GM18870 (cell line): ENCODE data around the gene PDE4B.
"Not testable (repeated sequence)": the region's sequence is repeated elsewhere in the genome, so short reads cannot be mapped to it uniquely, and the experiment has no call there.

Experiments
- ATAC-seq: cut with Tn5 transposase; IDR thresholded peaks from one replicate; pipeline ENCODE4 v1.9.1; 2021; ENCODE audit warnings: moderate library complexity; ENCODE audit not compliant: unreplicated experiment

Gene PDE4B

DNA sequence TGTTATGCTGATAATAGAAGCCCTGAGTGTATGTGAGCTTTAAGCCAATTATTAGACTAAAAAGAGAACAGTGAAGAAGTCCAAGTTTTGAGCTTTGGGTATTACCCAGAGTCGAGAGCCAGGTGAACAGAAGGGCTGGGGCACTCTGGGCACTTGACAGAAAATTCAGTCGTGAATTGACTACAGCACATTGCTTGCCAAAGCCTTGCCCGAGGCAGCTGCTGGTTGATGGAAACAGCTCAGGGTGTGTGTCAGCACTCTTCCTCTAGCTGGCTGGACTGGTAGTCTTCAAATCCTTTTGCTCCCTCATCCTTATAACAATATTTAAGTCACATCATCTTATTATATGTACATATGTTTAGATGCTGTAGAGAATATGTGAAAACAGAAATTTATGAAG is 21.3 kb downstream of the PDE4B start:
- no peak for ATAC-seq

GRCh38 chr1:65814752-65815151 is 22.1 kb downstream of the PDE4B start:
- no peak for ATAC-seq

GRCh38 chr1:65817891-65818290 is 25.2 kb downstream of the PDE4B start:
- no peak for ATAC-seq

- ATAC-seq, result no peak
Measured at GRCh38 chr1:65818966-65819365, 26.3 kb downstream of the PDE4B start.

DNA sequence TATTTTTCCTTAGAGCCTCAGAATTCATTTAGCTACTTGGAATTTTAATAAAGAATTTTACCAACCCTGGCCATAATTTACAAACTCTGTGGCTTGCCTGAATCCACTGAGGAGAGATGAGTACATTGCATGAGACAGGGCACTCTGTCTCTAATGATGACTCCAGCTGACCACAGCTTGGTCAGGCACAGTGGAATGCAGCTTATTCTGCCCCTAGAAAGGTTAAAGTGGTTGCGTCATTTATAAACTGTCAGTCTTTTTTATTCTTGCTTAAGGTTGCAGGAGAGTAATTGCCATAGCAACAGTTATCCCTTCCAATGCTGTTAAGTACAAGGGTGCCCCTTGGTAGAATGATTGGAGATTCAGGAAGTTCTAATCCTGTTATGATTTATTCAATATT is 28.3 kb downstream of the PDE4B start:
- no peak for ATAC-seq

DNA sequence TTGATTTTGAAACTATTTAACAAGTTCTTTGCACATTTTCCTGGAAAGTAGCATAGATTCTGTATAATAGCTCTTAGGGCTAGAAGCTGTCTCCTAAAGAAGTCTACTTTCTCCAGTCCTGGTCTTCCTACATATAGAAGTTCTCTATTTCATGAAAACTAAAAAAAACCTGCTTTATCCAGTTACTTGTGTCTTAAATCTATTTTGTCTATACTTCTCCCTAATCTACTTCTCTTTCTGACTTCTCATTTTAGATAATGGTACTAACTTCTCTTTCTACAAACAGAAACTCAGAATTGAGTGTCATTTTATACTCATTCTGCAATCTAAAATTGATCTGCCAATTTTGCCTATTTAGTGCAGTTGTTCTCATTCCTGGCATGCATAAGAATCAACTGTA is 28.7 kb downstream of the PDE4B start:
- ATAC-seq, result no peak

DNA sequence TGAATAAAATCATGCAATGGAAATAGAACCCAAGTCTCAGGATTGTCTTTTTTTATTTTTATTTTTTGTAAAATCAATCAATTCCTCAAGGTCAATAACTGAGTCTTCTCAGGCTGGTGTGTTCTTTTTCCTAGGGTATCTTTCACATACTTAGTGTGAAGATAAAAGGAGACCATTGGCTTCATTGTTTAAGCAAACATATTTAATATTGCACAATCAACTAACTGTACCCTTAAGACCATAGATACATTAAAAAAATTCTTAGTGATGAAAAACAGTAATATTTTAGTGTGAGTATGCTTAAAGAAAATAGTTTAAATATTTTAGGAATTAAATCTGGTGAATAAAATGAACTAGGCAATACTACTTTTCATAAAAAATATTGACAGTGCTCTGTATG is 31.4 kb downstream of the PDE4B start:
- no peak for ATAC-seq

- ATAC-seq, result no peak
Measured at GRCh38 chr1:65825741-65826140, 33.0 kb downstream of the PDE4B start.

GRCh38 chr1:65826782-65827181 is 34.1 kb downstream of the PDE4B start:
- no peak for ATAC-seq

GRCh38 chr1:65827346-65827745 is 34.7 kb downstream of the PDE4B start:
- ATAC-seq, result no peak

GRCh38 chr1:65830306-65830705 is 37.6 kb downstream of the PDE4B start:
- ATAC-seq, result peak; percentile 82

- ATAC-seq, result no peak
Measured at GRCh38 chr1:65832296-65832695, 39.6 kb downstream of the PDE4B start.

- ATAC-seq, result no peak
Measured at GRCh38 chr1:65836686-65837085, 44.0 kb downstream of the PDE4B start.

- peak; percentile 61 for ATAC-seq
Measured at GRCh38 chr1:65840683-65841082, 48.0 kb downstream of the PDE4B start.

GRCh38 chr1:65844296-65844695 is 51.6 kb downstream of the PDE4B start:
- no peak for ATAC-seq

DNA sequence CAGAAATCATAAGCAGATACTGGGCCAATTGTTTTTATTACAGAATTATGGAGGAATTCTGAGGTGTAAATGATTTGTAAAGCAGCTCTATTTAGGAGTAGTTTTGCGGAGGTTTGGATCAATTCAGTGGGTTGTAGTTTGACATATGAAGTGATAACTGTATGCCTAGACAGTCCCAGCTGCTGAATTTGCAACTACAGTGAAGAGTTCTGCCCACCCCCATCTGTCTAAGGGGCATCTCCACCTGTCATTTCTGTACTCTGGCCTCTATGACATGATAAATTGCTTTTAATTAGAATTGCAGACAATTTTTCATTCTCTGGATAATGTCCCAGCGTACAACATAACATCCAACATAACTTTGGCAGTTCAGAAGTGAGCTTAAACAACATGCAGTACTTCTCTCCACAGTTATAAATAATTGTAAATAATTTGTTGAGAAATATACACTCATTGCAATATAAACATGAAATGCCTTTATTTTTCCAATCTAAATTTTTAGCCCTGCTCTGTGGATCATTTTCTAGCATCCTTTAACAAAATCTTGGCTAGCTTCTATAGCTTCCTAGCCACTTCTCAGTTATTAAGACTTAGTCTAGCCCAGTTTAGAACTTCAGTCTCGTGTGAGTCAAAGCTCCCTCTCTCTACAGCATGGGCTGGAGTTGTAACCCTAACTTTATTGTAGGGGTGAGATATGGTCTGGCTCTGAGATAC is 52.3 kb downstream of the PDE4B start:
- ATAC-seq, result no peak

- no peak for ATAC-seq
Measured at GRCh38 chr1:65845535-65846060, 52.9 kb downstream of the PDE4B start.

GRCh38 chr1:65846866-65847265 is 54.2 kb downstream of the PDE4B start:
- ATAC-seq, result no peak

DNA sequence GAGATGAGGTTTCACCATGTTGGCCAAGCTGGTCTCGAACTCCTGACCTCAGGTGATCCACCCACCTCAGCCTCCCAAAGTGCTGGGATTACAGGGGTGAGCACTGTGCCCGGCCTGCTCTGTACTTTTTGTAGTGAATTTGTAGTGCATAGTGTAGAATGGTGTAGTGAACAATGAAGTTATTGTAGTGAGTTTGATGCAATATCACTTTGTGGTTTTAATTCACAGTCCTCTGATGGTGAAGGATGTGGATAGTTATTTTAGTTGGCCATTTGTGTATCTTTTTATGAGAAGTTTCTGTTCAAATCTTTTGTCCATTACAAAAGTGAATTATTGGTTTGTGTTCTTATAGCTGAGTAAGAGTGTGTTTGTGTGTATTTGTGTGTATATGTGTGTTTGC is 57.6 kb downstream of the PDE4B start:
- ATAC-seq, result no peak

- ATAC-seq, result not testable (repeated sequence)
Measured at GRCh38 chr1:65856591-65856990, 63.9 kb downstream of the PDE4B start.

DNA sequence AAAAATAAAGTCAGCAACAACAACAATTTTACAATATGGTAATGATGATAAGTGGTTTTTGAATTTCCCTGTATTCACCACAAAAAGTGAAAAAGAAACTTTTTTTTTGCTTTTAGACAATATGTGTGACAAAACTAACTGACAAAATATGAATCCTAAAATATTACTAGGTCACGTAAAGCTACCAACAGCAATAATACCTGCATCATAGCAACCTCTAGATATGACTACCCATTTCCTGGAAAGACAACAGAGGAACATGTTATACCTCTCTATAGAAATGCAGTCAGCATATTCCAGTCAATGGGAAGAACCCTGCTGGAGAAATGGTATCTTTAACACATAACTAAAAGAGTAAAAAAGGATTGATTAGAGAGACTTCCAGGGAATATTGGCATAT is 73.7 kb downstream of the PDE4B start:
- ATAC-seq, result peak; percentile 90

GRCh38 chr1:65872301-65872700 is 79.6 kb downstream of the PDE4B start:
- no peak for ATAC-seq

DNA sequence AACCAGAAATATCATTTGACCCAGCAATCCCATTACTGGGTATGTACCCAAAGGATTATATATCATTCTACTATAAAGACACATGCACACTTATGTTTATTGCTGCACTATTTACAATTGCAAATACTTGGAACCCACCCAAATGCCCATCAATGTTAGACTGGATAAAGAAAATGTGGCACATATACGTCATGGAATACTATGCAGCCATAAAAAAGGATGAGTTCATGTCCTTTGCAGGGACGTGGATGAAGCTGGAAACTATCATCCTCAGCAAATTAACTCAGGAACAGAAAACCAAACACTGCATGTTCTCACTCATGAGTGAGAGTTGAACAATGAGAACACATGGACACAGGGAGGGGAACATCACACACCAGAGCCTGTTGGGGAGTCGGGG is 85.6 kb downstream of the PDE4B start:
- not testable (repeated sequence) for ATAC-seq
